Chondrocyte (in vitro differentiated cells): ENCODE results near the gene AGPAT4. TPM values are rescaled to one million over a fixed set of nuclear protein-coding genes. Genes with fewer than 3 reads are reported as not detected.
A peak's percentile ranks its signal among the peaks of the same experiment; 100 is the strongest.

ENCODE experiments used
- DNase-seq: peaks from one replicate; pipeline ENCODE4 v3.0.0; 2021; ENCODE audit warnings: mixed read lengths, low spot score
- H3K27ac Mint-ChIP-seq: one replicate; pipeline ENCODE4 v1.8.0; 2021; ENCODE audit warnings: mild to moderate bottlenecking, moderate library complexity, mixed read lengths; ENCODE audit not compliant: unreplicated experiment
- H3K27me3 Mint-ChIP-seq: 2 replicates; pipeline ENCODE4 v1.8.0; 2021; ENCODE audit warnings: low read depth, mixed read lengths
- H3K36me3 Mint-ChIP-seq: 2 replicates; pipeline ENCODE4 v1.8.0; 2021; ENCODE audit warnings: low read depth, mixed read lengths
- H3K4me1 Mint-ChIP-seq: 2 replicates; pipeline ENCODE4 v1.8.0; 2021; ENCODE audit warnings: low read depth, mild to moderate bottlenecking, mixed read lengths
- H3K4me3 Mint-ChIP-seq: one replicate; pipeline ENCODE4 v1.8.0; 2021; ENCODE audit warnings: mild to moderate bottlenecking, moderate library complexity, mixed read lengths; ENCODE audit not compliant: unreplicated experiment
- H3K9me3 Mint-ChIP-seq: 2 replicates; pipeline ENCODE4 v1.8.0; 2021; ENCODE audit warnings: low read depth, mixed read lengths
- CTCF ChIP-seq: fragments of 200-600 bp; sonication (generic); IDR thresholded peaks from 2 replicates; pipeline ENCODE4 v1.5.0; 2021; ENCODE audit warnings: antibody characterized with exemption, mild to moderate bottlenecking, moderate library complexity
- total RNA-seq: library from RNA; stranded (reverse); gene quantifications from 3 replicates; pipeline ENCODE4 v1.2.1, GENCODE V29; 2021

The AGPAT4 gene
- total RNA-seq, 1 donor from 2014 or later = 11.9 TPM

- no peak overlapping the region for H3K4me3 Mint-ChIP-seq
- H3K36me3 Mint-ChIP-seq = peaks cover 14% of the 10 kb centered on the region
- DNase-seq = no peak
- peaks cover 5% of the 10 kb centered on the region for H3K4me1 Mint-ChIP-seq
- no peaks in the 10 kb centered on the region for H3K27me3 Mint-ChIP-seq
- TF ChIP-seq CTCF = peak; percentile 11
- no peaks in the 10 kb centered on the region for H3K9me3 Mint-ChIP-seq
- H3K27ac Mint-ChIP-seq = no peak overlapping the region
These were observed 136.5 kb downstream of the AGPAT4 start for GRCh38 chr6:161137320-161137719.

GRCh38 chr6:161136655-161137054, 137.2 kb downstream of the AGPAT4 start:
- no peaks in the 10 kb centered on the region for H3K27me3 Mint-ChIP-seq
- peaks cover 11% of the 10 kb centered on the region for H3K36me3 Mint-ChIP-seq
- H3K9me3 Mint-ChIP-seq = no peaks in the 10 kb centered on the region
- no peak overlapping the region for H3K27ac Mint-ChIP-seq
- no peak for DNase-seq
- no peak overlapping the region for H3K4me3 Mint-ChIP-seq
- no peak for TF ChIP-seq CTCF
- H3K4me1 Mint-ChIP-seq = peaks cover 5% of the 10 kb centered on the region

GRCh38 chr6:161135695-161136591, 137.9 kb downstream of the AGPAT4 start:
- DNase-seq = no peak
- Mint-ChIP-seq H3K9me3 (no peaks in the 10 kb centered on the region), H3K4me3 (no peak overlapping the region), H3K4me1 (peaks cover 1% of the 10 kb centered on the region), H3K27me3 (no peaks in the 10 kb centered on the region), H3K27ac (no peak overlapping the region), H3K36me3 (peaks cover 8% of the 10 kb centered on the region)
- no peak for TF ChIP-seq CTCF

GRCh38 chr6:161134550-161135298, 139.1 kb downstream of the AGPAT4 start:
- peaks cover 16% of the 10 kb centered on the region for H3K36me3 Mint-ChIP-seq

More at GRCh38 chr6:161134550-161135298, 139.1 kb downstream of the AGPAT4 start:
- H3K4me1 Mint-ChIP-seq = no peaks in the 10 kb centered on the region
- DNase-seq = no peak
- no peak overlapping the region for H3K27ac Mint-ChIP-seq
- no peak for TF ChIP-seq CTCF
- H3K9me3 Mint-ChIP-seq = no peaks in the 10 kb centered on the region
- H3K27me3 Mint-ChIP-seq = no peaks in the 10 kb centered on the region
- H3K4me3 Mint-ChIP-seq = no peak overlapping the region
